HCT116 (cell line): ENCODE results near the gene MIPEP. TPM values are rescaled to one million over a fixed set of nuclear protein-coding genes. Genes with fewer than 3 reads are reported as not detected.

Experiments
- ATAC-seq: fragments of 200-7000 bp; cut with Tn5 transposase; 2 replicates; pipeline ENCODE4 v1.9.1; 2020; ENCODE audit warnings: mild to moderate bottlenecking, moderate library complexity
- BruUV-seq: library from RNA; stranded (reverse); fragments of 400-500 nt; replicated peaks from 2 replicates; lab custom pipeline; 2021; lab: Mats Ljungman, UMichigan
- CTCF ChIA-PET: fragments of 300-600 bp; sonication (Branson Sonifier 250); formaldehyde crosslinking; loops from one replicate; lab custom pipeline; 2021; ENCODE audit warnings: antibody characterized with exemption; lab: Charles Lee
- POLR2A ChIA-PET: fragments of 300-600, 350-600 bp; sonication (Branson Sonifier 250); formaldehyde crosslinking; loops from one replicate; lab custom pipeline; 2021; ENCODE audit warnings: antibody characterized with exemption; lab: Charles Lee
- RAD21 ChIA-PET, 2 experiments: fragments of 300-600 bp; sonication (Branson Sonifier 250); formaldehyde crosslinking; loops; one replicate each; lab custom pipeline; 2023; ENCODE audit warnings: low total read pairs in 2 of 2; ENCODE audit not compliant: uncharacterized antibody in 2 of 2, unreplicated experiment in 2 of 2, low non-redundant PET in 1 of 2; lab: Charles Lee
- DNase-seq: peaks from one replicate; pipeline ENCODE4 v3.0.0-alpha.2; 2010; ENCODE audit warnings: low read depth, low spot score
- H2AFZ ChIP-seq: fragments of 200-600 bp; shearing (Covaris generic), sonication (generic); 2 replicates; pipeline ENCODE4 v1.6.1; 2017; ENCODE audit warnings: low read depth, mixed run types, mixed read lengths, antibody characterized with exemption, low read length; ENCODE audit not compliant: poor library complexity, severe bottlenecking
- H3K27ac ChIP-seq: 2 replicates; pipeline ENCODE4 v1.5.1; 2012; ENCODE audit warnings: low read depth, low read length
- H3K27me3 ChIP-seq: fragments of 200-600 bp; sonication (generic); 2 replicates; pipeline ENCODE4 v1.6.1; 2016; ENCODE audit warnings: mixed run types, low read length, mixed read lengths; ENCODE audit not compliant: insufficient read depth
- H3K36me3 ChIP-seq, 2 experiments: fragments of 200-500 bp in 1 of 2; fragments of 200-600 bp in 1 of 2; sonication (Bioruptor generic) in 1 of 2; sonication (generic) in 1 of 2; 2 replicates each; pipeline versions ENCODE4 v1.5.1 to v1.6.1; 2014 to 2016; ENCODE audit warnings: low read length in 2 of 2, inconsistent platforms in 1 of 2, mixed read lengths in 1 of 2, mixed run types in 1 of 2; ENCODE audit not compliant: insufficient read depth in 2 of 2, control insufficient read depth in 1 of 2
- H3K4me1 ChIP-seq, 2 experiments: fragments of 200-600 bp in 1 of 2; sonication (generic) in 1 of 2; 2 replicates each; pipeline versions ENCODE4 v1.5.1 to v1.6.1; 2012 to 2017; ENCODE audit warnings: low read length in 2 of 2, inconsistent platforms in 1 of 2, mild to moderate bottlenecking in 1 of 2, mixed read lengths in 1 of 2, mixed run types in 1 of 2, moderate library complexity in 1 of 2; ENCODE audit not compliant: insufficient read depth in 2 of 2, control insufficient read depth in 1 of 2
- H3K4me2 ChIP-seq: fragments of 200-600 bp; sonication (generic); 2 replicates; pipeline ENCODE4 v1.6.1; 2017; ENCODE audit warnings: mixed run types, low read length, mixed read lengths
- H3K4me3 ChIP-seq, 2 experiments: fragments of 200-600 bp in 1 of 2; sonication (generic) in 1 of 2; replicated peaks in 1 of 2; 2 replicates each; pipeline ENCODE4 v1.5.1; 2011 to 2016; ENCODE audit warnings: low read length in 2 of 2, control low read depth in 1 of 2, low read depth in 1 of 2, mild to moderate bottlenecking in 1 of 2, mixed read lengths in 1 of 2, mixed run types in 1 of 2
- H3K79me2 ChIP-seq: fragments of 200-600 bp; sonication (generic); 2 replicates; pipeline ENCODE4 v1.6.1; 2017; ENCODE audit warnings: mild to moderate bottlenecking, mixed run types, low read length, moderate library complexity, mixed read lengths; ENCODE audit not compliant: insufficient read depth
- H3K9ac ChIP-seq: fragments of 200-600 bp; sonication (generic); 2 replicates; pipeline ENCODE4 v1.6.1; 2016; ENCODE audit warnings: low read length, mixed read lengths
- H3K9me2 ChIP-seq: fragments of 200-600 bp; sonication (generic), shearing (Covaris generic); 2 replicates; pipeline ENCODE4 v1.6.1; 2017; ENCODE audit warnings: mixed run types, mild to moderate bottlenecking, moderate library complexity; ENCODE audit not compliant: insufficient read depth
- H3K9me3 ChIP-seq, 2 experiments: fragments of 200-500 bp in 1 of 2; fragments of 200-600 bp in 1 of 2; sonication (Bioruptor generic) in 1 of 2; sonication (generic) in 1 of 2; 2 replicates each; pipeline ENCODE4 v1.6.1; 2014 to 2017; ENCODE audit warnings: low read length in 2 of 2, mixed read lengths in 2 of 2, inconsistent platforms in 1 of 2, low read depth in 1 of 2, mild to moderate bottlenecking in 1 of 2, mixed run types in 1 of 2, moderate library complexity in 1 of 2; ENCODE audit not compliant: control insufficient read depth in 1 of 2, insufficient read depth in 1 of 2
- H4K20me1 ChIP-seq: fragments of 200-600 bp; sonication (generic), shearing (Covaris generic); 2 replicates; pipeline ENCODE4 v1.6.1; 2017; ENCODE audit warnings: mixed run types, mild to moderate bottlenecking, moderate library complexity; ENCODE audit not compliant: insufficient read depth
- ATF3 ChIP-seq: IDR thresholded peaks from 2 replicates; pipeline ENCODE4 v1.6.1; 2012
- CBX3 ChIP-seq: IDR thresholded peaks from 2 replicates; pipeline ENCODE4 v1.6.1; 2012; ENCODE audit warnings: low read depth
- CEBPB ChIP-seq: IDR thresholded peaks from 2 replicates; pipeline ENCODE4 v1.6.1; 2012; ENCODE audit warnings: low read depth
- CTCF ChIP-seq, 3 experiments: fragments of 200-600 bp in 1 of 3; sonication (generic) in 1 of 3; IDR thresholded peaks in 2 of 3; conservative IDR thresholded peaks in 1 of 3; 2 replicates each; pipeline ENCODE4 v1.5.1; 2012 to 2017; ENCODE audit warnings: low read depth in 2 of 3, low read length in 2 of 3, antibody characterized with exemption in 1 of 3, borderline replicate concordance in 1 of 3, control low read depth in 1 of 3, mild to moderate bottlenecking in 1 of 3, mixed read lengths in 1 of 3, mixed run types in 1 of 3, moderate library complexity in 1 of 3; ENCODE audit not compliant: insufficient read depth in 1 of 3
- EGR1 ChIP-seq: IDR thresholded peaks from 2 replicates; pipeline ENCODE4 v1.6.1; 2012; ENCODE audit warnings: low read depth
- ELF1 ChIP-seq: IDR thresholded peaks from 2 replicates; pipeline ENCODE4 v1.6.1; 2012; ENCODE audit warnings: low read depth, borderline replicate concordance
- JUND ChIP-seq: IDR thresholded peaks from 2 replicates; pipeline ENCODE4 v1.6.1; 2012
- MAX ChIP-seq: IDR thresholded peaks from 2 replicates; pipeline ENCODE4 v1.6.1; 2012
- POLR2A ChIP-seq: IDR thresholded peaks from 2 replicates; pipeline ENCODE4 v1.7.0; 2011; ENCODE audit warnings: borderline replicate concordance; ENCODE audit not compliant: insufficient read depth, insufficient read length; ENCODE audit errors: extremely low read depth
- RAD21 ChIP-seq: IDR thresholded peaks from 2 replicates; pipeline ENCODE4 v1.6.1; 2012; ENCODE audit warnings: low read depth, mild to moderate bottlenecking
- REST ChIP-seq: IDR thresholded peaks from 2 replicates; pipeline ENCODE4 v1.6.1; 2012; ENCODE audit warnings: low read depth
- SIN3A ChIP-seq: IDR thresholded peaks from 2 replicates; pipeline ENCODE4 v1.6.1; 2012; ENCODE audit warnings: low read depth
- SP1 ChIP-seq: IDR thresholded peaks from 2 replicates; pipeline ENCODE4 v1.6.1; 2012; ENCODE audit warnings: low read depth
- SRF ChIP-seq: IDR thresholded peaks from 2 replicates; pipeline ENCODE4 v1.6.1; 2012; ENCODE audit warnings: low read depth
- TCF7L2 ChIP-seq: IDR thresholded peaks from 2 replicates; pipeline ENCODE4 v1.7.0; 2011; ENCODE audit warnings: borderline replicate concordance, inconsistent platforms; ENCODE audit not compliant: insufficient read depth, insufficient read length; ENCODE audit errors: extremely low read depth
- ZFX ChIP-seq: fragments of 450-650 bp; IDR thresholded peaks from 2 replicates; pipeline ENCODE4 v1.6.1; 2017
- ZNF274 ChIP-seq: fragments of 200-500 bp; sonication (Bioruptor generic); IDR thresholded peaks from 2 replicates; pipeline ENCODE4 v1.6.1; 2014; ENCODE audit warnings: mild to moderate bottlenecking, low read depth, low read length, inconsistent platforms
- intact Hi-C: fragments of 100-400 bp; cut with micrococcal nuclease; formaldehyde crosslinking; loops from 2 replicates; pipeline ENCODE4 v1.10.0; 2022
- total RNA-seq: library from RNA; stranded (reverse); gene quantifications from one replicate; pipeline ENCODE4 v1.2.1, GENCODE V29; 2021; ENCODE audit not compliant: unreplicated experiment

The MIPEP gene
- total RNA-seq, 1 experiment from 2014 or later = 33.3 TPM

GRCh38 chr13:23797276-23797903 lies 91.8 kb downstream of the MIPEP start:
- Histone ChIP-seq H3K4me1 (peaks cover 3 to 19% of the 10 kb centered on the region in 2 experiments; a peak in 2 of 4 replicates), H3K9me2 (no peaks in the 10 kb centered on the region), H3K79me2 (no peaks in the 10 kb centered on the region), H3K27ac (no peak overlapping the region), H3K9me3 (no peaks in the 10 kb centered on the region), H3K4me3 (no peak overlapping the region), H3K36me3 (no peaks in the 10 kb centered on the region; a peak in 1 of 4 replicates), H3K27me3 (no peaks in the 10 kb centered on the region), H4K20me1 (no peaks in the 10 kb centered on the region), H2AFZ (no peak overlapping the region), H3K4me2 (no peak overlapping the region), H3K9ac (no peak overlapping the region)
- RAD21 ChIA-PET = no interaction called here
- POLR2A ChIA-PET = no interaction called here
- TF ChIP-seq ZNF274 (no peak), SRF (no peak), ATF3 (no peak), REST (no peak), MAX (no peak), JUND (no peak), SP1 (no peak), RAD21 (no peak), CBX3 (no peak), CTCF (IDR thresholded peaks at IDR 0.05 in 2 of 3, conservative IDR thresholded peaks at IDR 0.05 in 1 of 3; ENCODE audit: borderline replicate concordance in 1 of 3, insufficient read depth in 1 of 3, low read depth in 2 of 3, low read length in 2 of 3) (no peak), ZFX (no peak), POLR2A (no peak), EGR1 (no peak), TCF7L2 (no peak), SIN3A (no peak), CEBPB (no peak), ELF1 (no peak)
- ATAC-seq (no peak), DNase-seq (no peak)
- intact Hi-C loops = no loop called here
- CTCF ChIA-PET = no interaction called here
- no TSS peak for BruUV-seq
